Fibroblast of skin of right biceps (primary cell): ENCODE results near the gene RGS5.

Source experiments
- DNase-seq: peaks from one replicate; pipeline ENCODE4 v3.0.0-alpha.2; 2013

RGS5 gene

GRCh38 chr1:163178628-163179027 lies 24.1 kb downstream of the RGS5 start:
- no peak for DNase-seq

DNA sequence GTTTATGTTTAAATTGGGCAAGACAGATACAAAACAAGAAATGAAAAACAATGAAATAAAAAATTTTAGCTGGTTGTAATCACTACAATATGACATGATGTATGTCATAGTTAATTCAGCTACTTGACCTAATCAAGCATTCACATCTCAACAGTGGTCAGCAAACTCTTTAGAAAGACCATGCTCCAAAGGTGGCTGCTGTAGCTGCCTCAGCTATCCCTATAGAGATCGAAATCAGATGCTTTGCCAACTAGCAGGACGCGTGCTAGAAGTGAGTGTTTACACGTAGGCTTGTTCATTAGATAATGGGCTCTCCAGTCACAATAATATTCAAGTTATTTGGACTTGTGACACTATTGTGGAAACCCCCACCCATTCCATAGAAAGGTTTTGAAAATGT lies 25.9 kb downstream of the RGS5 start:
- DNase-seq, result no peak

- DNase-seq, result peak; percentile 63
These were observed 27.9 kb downstream of the RGS5 start for GRCh38 chr1:163174524-163175437.

- DNase-seq, result no peak
These were observed 29.6 kb downstream of the RGS5 start for GRCh38 chr1:163173121-163173520.

- DNase-seq, result no peak
These were observed 30.1 kb downstream of the RGS5 start for GRCh38 chr1:163172596-163172995.

DNA sequence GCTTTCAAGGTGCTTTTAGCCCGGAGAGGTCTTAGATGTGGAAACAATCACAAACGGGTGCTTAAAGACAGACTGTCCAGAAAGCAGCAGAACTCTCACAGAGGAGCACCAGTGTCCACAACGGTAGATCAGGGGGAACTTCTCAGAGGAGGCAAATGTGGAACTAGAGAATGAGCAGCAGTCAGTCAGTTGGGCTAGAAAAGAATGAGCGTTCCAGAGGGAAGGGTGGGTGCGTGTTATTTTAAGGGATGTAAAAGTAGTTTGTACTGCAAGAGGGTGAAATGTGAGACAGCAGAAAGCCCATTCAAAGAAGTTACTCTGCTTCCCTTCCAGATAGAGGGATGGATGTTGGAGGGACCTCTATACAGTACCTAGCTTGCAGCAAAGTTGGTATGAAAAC lies 30.9 kb downstream of the RGS5 start:
- no peak for DNase-seq

DNA sequence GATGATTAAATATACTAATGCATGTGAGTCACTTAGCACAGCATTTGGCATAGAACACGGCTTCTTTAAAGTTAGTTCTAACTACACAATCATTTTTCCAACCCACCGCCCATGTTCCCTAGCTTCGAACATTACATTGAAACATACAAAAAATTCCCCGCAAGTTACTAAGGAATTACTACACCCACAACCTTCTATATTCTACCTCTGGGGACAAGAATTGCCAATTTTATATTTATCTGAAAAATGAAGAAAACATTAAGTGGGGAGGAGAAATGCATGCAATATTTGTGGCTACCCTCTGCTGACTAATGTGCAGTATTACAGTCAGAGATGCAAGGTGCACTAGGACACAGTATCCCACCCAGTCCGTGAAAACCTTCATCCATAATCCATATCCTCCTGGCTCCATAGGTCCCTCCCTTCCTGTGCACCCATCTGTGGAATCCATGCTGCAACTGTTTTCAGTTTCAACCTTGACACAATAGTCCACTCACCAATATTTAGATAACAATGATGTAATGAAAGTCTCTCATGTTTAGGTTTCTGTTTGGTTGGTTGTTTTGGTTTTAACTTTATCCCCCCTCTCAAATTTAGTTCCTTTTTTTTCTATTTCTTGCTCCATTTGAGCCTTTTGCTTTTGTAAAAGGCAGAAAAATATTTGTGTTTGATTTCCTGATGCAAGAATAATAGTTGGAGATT lies 31.6 kb downstream of the RGS5 start:
- peak; percentile 47 for DNase-seq

- DNase-seq, result peak; percentile 68
These were observed 32.4 kb downstream of the RGS5 start for GRCh38 chr1:163170331-163170730.

- no peak for DNase-seq
These were observed 33.2 kb downstream of the RGS5 start for GRCh38 chr1:163169553-163169952.

DNA sequence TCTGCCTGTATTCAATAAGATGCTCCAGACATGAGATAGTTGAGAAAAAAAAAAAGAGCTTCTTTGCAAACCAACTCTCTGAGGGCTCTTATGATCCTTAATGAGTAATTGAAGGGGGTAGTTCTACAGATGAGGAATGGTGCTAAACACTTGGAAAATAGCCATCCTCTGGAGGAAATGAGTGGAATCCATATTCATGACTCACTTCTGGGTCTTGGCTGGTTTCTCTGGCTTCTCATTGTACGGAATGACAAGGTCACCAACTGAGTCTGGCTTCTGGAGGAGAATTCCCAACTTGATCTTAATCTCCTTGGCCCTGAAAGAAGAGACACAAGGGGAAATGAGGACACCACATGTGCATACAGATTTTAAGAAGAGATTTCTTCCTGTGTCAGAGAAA lies 34.7 kb downstream of the RGS5 start:
- DNase-seq, result peak; percentile 99

- peak; percentile 47 for DNase-seq
These were observed 35.7 kb downstream of the RGS5 start for GRCh38 chr1:163166886-163167555.

- DNase-seq, result no peak
These were observed 37.6 kb downstream of the RGS5 start for GRCh38 chr1:163165119-163165518.

DNA sequence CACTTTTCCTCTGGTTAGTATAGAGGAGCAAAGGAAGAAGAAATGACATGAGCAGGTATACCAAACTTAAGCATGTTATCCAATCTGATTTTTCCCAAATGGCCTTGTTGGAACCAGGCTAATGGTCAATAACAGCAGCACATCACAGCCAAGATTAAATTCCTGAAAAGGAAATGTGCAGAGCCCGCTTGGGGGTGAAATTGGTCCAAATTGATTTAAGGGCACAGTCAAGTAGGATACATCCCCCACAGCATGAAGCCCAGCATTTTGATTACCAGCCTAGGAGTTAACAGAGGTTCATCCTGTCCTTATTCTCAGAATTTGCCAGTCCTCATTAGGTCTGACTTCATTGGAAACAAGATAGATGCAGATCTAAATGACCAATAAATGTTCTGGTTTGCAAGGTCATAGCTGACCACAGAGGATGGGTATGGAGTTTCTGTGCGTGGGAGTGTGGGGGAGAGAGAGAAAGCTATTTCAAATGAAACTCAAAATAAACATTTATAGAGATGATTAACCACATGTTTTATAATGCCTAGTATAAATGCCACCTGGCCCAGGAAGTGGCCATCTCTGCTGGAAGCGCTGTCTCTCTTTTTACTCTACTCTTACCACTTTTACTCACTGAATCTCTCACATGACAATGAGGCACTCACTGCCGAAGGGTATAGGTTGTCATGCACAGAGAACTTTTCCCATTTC lies 38.7 kb downstream of the RGS5 start:
- DNase-seq, result no peak

GRCh38 chr1:163163163-163163562 lies 39.6 kb downstream of the RGS5 start:
- no peak for DNase-seq

DNA sequence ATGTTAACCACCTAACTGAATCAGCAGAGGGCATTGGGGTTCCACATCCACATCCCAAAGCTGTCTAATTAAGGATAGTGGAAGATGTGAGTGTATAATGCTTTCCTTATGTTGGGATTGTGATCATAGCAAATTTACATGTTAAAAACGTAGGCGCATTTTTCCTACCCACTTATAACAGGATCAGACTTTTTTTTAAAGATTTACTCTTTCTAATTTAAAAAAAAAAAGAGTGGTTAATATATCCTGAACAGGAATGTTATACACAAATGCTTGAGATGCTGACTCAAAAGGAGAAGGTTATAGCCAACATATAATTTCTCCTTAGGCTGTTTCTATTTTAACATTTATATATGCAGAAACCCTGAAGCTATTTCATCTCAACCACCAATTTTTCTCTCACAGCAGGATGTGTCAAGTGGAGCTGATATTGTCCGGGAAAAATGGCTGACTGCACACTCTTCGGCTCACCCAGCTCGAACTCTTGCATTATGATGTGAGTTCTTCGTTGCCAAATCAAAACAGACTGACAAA lies 40.3 kb downstream of the RGS5 start:
- DNase-seq, result peak; percentile 87

DNA sequence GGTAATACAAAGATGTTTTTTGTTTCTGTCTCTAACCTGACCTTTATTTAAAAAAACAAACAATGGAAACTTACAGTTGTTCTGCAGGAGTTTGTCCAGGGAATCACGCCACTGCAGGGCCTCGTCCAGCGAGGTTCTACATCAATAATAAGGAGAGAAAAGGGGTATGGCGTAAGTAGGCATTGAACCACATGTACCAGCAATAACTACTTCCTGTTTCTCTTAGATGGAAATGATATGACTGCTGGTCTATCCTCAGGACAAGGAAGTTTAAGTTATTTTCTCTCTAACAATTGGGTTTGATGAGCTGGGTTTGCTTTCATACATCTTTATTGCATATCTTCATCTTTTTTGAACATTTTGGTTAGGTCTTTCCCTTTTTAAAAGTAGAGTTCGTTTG lies 40.9 kb downstream of the RGS5 start:
- DNase-seq, result no peak

GRCh38 chr1:163161337-163161736 lies 41.4 kb downstream of the RGS5 start:
- DNase-seq, result no peak

- no peak for DNase-seq
These were observed 47.1 kb downstream of the RGS5 start for GRCh38 chr1:163155606-163156005.

GRCh38 chr1:163148911-163149310 lies 53.8 kb downstream of the RGS5 start:
- no peak for DNase-seq

GRCh38 chr1:163147019-163147418 lies 55.7 kb downstream of the RGS5 start:
- DNase-seq, result peak; percentile 56

DNA sequence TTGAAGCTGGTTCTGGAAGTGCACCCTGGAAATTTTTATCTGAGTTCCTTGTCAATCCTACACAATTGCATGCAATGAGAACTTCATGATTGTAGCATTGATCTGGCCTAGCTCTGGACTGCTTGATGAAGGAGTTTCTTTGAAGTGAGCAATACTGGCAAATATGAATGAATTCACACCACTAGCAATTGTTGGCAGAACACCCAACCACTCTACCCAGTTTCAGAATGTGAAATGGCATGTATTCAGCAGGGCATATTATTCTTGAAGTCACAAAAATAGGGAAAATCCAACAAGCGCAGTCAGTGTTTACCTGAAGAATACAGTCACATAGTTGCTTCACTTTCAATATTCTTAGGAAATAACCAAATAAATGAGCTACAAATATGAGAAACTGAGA lies 57.3 kb downstream of the RGS5 start:
- no peak for DNase-seq

- no peak for DNase-seq
These were observed 58.3 kb downstream of the RGS5 start for GRCh38 chr1:163144418-163144817.

GRCh38 chr1:163142152-163142551 lies 60.6 kb downstream of the RGS5 start:
- no peak for DNase-seq
